Measurements from ENCODE around the gene PKD2L1.
A peak's percentile ranks its signal among the peaks of the same experiment; 100 is the strongest.
"Not testable (repeated sequence)": the region's sequence is repeated elsewhere in the genome, so short reads cannot be mapped to it uniquely, and the experiment has no call there.

The PKD2L1 gene

GRCh38 chr10:100330079-100330478 lies at the start of gene PKD2L1:
PKD2L1 (minus strand) TSS chr10:100330228; CDS start chr10:100330103, 125 bp downstream.
- DNase-seq, result no peak

DNA sequence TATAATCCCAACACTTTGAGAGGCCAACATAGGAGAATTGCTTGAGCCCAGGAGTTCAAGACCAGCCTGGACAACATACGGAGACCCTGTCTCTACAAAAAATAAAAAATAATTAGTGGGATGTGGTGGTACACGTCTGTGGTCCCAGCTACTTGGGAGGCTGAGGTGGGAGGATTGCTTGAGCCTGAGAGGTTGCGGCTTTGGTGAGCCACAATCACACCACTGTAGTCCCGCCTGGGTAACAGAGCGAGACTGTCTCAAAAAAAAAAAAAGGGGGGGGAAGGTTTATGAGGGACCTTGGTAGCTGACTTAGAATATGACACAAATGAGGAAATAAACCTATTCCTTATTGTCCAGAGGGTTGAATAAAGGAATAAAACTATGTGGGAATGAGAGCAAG lies 47.8 kb upstream of the PKD2L1 start:
- no peak for DNase-seq

DNA sequence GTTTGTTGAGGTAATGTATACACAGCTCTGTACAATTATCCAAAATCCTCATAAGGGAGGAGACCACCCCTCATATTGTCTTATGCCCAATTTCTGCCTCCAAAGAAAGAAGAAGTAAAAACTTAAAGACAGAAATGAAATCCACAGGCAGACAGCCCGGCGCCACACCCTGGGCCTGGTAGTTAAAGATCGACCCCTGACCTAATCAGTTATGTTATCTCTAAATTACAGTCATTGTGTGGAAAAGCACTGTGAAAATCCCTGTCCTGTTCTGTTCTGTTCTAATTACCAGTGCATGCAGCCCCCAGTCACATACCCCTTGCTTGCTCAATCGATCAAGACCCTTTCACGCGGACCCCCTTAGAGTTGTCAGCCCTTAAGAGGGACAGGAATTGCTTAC lies 46.6 kb upstream of the PKD2L1 start:
- not testable (repeated sequence) for DNase-seq

DNA sequence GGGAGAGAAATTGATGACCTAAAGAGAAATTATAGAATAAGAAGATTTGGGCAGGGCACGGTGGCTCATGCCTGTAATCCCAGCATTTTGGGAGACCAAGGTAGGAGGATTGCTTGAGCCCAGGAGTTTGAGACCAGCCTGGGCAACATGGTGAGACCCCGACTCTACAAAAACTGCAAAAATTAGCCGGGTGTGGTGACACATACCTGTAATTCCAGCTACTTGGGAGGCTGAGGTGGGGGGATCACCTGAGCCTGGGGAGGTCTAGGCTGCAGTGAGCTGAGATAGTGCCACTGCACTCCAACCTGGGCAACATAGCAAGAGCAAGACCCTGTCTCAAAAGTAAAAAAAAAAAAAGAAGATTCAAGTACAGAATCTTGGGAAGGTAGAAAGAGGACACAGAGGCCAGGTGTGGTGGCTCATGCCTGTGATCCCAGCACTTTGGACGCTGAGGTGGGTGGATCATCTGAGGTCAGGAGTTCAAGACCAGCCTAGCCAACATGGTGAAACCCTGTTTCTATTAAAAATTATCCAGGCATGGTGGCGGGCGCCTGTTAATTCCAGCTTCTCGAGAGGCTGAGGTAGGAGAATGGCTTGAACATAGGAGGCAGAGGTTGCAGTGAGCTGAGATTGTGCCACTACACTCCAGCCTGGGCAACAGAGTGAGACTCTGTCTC lies 44.8 kb upstream of the PKD2L1 start:
- not testable (repeated sequence) for DNase-seq

GRCh38 chr10:100374200-100374655 lies 44.2 kb upstream of the PKD2L1 start:
- no peak for DNase-seq

- peak; percentile 100 for DNase-seq
Observed at GRCh38 chr10:100373298-100374199, 43.5 kb upstream of the PKD2L1 start.

GRCh38 chr10:100372415-100373297 lies 42.6 kb upstream of the PKD2L1 start:
- no peak for DNase-seq

- no peak for DNase-seq
Observed at GRCh38 chr10:100371482-100372027, 41.5 kb upstream of the PKD2L1 start.

DNA sequence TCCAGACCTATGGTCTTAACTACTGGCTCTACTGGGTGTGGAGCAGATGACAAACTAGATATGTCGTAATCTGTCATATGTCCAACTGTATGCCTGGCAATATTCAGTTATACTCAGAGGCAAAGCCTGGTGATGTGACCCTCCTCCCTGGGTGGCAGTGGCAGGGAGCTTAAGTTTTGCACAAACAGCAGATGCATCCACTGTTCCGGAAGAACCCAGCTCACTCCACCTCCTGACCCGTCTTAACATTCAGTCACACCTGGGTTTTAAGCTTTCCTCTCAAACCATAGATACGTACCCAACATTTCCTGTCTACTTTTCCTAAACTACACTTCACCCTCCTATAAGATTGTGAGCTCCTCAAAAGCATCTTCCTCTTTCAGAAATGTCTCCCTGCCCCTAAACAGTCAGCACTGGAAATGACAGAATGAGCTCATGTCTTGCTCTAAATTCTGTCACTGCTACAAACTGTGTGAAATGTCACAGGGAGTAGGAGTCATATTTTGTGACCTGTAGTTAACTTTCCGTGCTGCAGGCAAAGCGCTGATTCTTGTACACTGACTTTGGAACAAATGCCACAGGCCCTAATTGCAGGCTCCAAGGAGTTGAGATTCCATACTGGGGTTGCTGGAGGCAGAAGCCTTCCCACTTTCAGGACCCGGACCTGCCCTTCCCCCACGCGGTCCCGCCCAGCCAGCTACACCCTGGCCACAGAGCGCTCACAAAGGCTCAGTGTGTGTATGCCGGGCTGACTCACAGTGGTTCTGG lies 40.9 kb upstream of the PKD2L1 start:
- peak; percentile 88 for DNase-seq

GRCh38 chr10:100368721-100369120 lies 38.7 kb upstream of the PKD2L1 start:
- no peak for DNase-seq

GRCh38 chr10:100364735-100365391 lies 34.8 kb upstream of the PKD2L1 start:
- peak; percentile 70 for DNase-seq

DNA sequence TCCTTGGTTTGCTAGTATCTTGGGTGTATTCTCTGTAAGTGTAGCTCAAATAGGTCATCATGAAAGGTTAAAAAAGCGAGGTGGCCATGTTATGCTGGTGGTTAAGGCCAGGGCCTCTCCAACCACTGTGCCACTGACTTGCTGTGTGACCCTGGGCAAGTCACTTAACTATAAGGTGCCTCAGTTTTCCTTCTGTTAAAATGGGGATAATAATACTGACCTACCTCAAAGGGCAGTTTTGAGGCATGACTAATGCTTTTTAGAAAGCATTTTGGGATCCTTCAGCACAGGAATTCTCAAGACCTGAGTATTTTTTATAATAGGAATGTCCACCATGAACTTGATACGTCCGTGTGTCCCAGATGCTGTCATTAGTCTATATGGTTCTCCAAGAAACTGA lies 34.1 kb upstream of the PKD2L1 start:
- no peak for DNase-seq

DNA sequence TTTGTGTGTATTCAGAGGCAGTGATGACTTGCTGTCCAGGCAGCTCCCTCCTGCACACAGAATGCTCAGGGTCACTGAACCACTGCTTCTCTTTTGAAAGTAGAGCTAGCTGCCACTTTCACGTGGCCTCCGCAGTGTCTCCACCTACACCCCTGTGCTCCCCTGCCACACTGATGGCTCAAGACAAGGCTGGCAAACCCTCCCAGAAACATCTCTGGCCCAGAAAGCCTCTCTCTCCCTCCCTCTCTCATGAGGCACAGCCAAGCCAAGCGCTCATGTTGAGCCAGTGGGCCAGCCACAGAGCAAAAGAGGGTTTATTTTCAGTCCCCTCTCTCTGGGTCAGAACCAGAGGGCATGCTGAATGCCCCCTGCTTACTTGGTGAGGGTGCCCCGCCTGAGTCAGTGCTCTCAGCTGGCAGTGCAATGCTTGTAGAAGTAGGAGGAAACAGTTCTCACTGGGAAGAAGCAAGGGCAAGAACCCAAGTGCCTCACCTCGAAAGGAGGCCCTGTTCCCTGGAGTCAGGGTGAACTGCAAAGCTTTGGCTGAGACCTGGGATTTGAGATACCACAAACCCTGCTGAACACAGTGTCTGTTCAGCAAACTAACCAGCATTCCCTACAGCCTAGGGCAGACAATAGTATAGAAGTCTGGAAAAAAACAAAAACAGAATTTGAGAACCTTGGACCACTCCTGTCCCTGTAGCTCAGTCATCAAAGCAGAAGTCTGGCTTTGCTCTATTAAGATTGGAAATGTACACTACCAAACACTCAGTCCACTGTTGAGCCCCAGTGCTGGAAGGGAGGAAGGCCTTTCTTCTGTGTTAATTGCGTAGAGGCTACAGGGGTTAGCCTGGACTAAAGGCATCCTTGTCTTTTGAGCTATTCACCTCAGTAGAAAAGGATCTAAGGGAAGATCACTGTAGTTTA lies 32.8 kb upstream of the PKD2L1 start:
- DNase-seq, result no peak

DNA sequence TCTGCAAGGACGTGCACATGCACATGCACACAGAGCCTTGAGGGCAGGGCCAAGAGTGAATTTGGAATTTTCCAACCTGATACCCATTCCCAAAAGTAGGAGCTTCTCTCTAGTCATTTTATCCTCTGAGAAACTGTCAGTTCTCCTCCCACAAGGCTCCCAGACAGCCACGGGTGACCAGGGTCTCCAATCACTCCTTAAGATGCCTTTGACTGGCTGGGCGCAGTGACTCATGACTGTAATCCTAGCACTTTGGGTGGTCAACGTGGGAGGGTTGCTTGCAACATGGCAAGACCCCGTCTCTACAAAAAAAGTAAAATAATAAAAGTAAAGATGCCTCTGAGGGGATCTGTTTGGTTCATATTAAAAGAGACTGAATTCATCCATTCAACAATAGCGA lies 30.2 kb upstream of the PKD2L1 start:
- DNase-seq, result no peak

DNA sequence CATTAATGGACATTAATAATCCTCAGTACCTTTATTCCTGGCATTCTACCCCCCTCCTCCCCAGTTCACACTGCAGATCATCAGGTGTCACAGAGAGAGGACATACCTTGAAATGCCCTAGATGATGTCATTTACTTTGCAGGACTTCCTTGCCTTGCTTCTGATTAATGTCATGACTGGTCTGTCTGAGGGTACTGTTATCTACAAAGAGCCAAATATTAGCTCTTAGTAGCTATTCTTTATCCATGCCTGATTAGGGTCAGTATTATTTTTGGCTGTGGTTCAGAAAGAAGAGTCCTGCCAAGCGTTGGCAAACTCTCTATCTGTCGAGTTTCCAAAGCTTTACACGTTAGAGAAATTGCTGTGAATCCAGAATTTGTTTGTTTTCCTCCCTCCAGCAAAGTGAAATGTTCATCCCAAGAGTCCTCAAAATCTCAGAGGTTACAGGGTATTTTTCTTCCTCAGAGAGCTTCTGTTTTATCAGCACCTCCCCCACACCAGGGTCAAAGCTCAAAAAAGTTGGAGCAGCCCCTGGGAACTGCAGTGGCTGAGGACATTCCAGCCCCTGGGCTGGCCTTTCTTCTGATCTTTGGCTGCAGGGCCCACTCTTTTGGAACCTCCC lies 29.6 kb upstream of the PKD2L1 start:
- no peak for DNase-seq

GRCh38 chr10:100359030-100359432 lies 29.0 kb upstream of the PKD2L1 start:
- no peak for DNase-seq

DNA sequence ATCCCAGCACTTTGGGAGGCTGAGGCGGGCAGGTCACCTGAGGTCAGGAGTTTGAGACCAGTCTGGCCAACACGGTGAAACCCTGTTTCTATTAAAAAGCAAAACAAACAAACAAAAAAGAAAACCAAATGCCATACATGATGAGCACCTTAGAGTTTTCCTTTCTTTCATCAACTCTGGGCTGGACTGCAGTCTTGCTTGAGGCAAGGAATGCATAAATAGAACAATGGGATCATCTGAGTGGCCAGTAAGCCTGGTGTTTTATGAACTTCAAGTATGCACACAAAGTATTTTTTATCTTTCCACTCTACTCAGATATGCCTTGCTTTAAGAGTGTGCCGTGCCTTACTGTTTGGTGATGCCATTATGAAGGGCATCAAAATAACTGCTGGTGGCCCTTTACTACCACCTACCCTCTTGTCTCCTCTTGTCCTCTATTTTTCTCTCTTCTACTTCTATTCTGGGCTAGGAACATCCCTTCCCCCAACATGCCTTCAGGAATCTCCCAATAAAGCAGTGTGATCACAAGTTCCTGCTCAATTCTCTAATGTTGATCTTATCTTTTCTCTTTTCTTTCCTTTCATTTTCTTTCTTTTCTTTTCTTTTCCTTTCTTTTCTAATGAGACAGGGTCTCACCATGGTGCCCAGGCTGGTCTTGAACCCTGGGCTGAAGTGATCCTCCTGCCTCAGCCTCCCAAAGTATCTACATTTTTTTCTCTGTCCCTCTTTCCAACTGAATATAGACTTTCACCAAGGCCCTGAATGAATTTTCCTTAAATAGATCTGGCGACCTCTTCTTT lies 27.2 kb upstream of the PKD2L1 start:
- DNase-seq, result no peak

- no peak for DNase-seq
Observed at GRCh38 chr10:100356067-100357017, 26.3 kb upstream of the PKD2L1 start.

All from fibroblast of skin of right biceps (primary cell).